MM.1S (cell line): ENCODE measurements around the gene HNRNPC.

Experiments used
- DNase-seq: peaks from one replicate; pipeline ENCODE4 v3.0.0-alpha.2; 2015
- H2AFZ ChIP-seq: fragments of 300-600 bp; sonication (generic); 2 replicates; pipeline ENCODE4 v1.6.0; 2016; ENCODE audit warnings: antibody characterized with exemption, low read length
- H3F3A ChIP-seq: fragments of 300-600 bp; sonication (generic); 2 replicates; pipeline ENCODE4 v1.6.1; 2016; ENCODE audit warnings: mild to moderate bottlenecking, antibody characterized with exemption, low read length, moderate library complexity, mixed read lengths; ENCODE audit not compliant: insufficient read depth
- H3K27ac ChIP-seq: fragments of 300-600 bp; sonication (generic); 2 replicates; pipeline ENCODE4 v1.5.1; 2016; ENCODE audit warnings: mild to moderate bottlenecking, low read length
- H3K27me3 ChIP-seq: fragments of 300-600 bp; sonication (generic); replicated peaks from 2 replicates; pipeline ENCODE4 v1.6.0; 2016; ENCODE audit warnings: low read length; ENCODE audit not compliant: insufficient read depth
- H3K36me3 ChIP-seq: fragments of 300-600 bp; sonication (generic); replicated peaks from 2 replicates; pipeline ENCODE4 v1.6.1; 2016; ENCODE audit warnings: mild to moderate bottlenecking, low read length, mixed read lengths; ENCODE audit not compliant: insufficient read depth
- H3K4me1 ChIP-seq: fragments of 300-600 bp; sonication (generic); 2 replicates; pipeline ENCODE4 v1.6.1; 2016; ENCODE audit warnings: low read length, mixed read lengths
- H3K4me2 ChIP-seq: fragments of 300-600 bp; sonication (generic); 2 replicates; pipeline ENCODE4 v1.6.0; 2016; ENCODE audit warnings: low read depth, low read length
- H3K4me3 ChIP-seq: fragments of 300-600 bp; sonication (generic); 2 replicates; pipeline ENCODE4 v1.5.1; 2016; ENCODE audit warnings: low read length, mixed read lengths
- H3K79me2 ChIP-seq: fragments of 300-600 bp; sonication (generic); 2 replicates; pipeline ENCODE4 v1.6.1; 2016; ENCODE audit warnings: mixed run types, low read length, mixed read lengths
- H3K9ac ChIP-seq: fragments of 300-600 bp; sonication (generic); 2 replicates; pipeline ENCODE4 v1.6.1; 2016; ENCODE audit warnings: low read length, mixed read lengths
- H3K9me2 ChIP-seq: fragments of 300-600 bp; sonication (generic); replicated peaks from 2 replicates; pipeline ENCODE4 v1.6.1; 2016; ENCODE audit warnings: mild to moderate bottlenecking, low read length, mixed read lengths; ENCODE audit not compliant: insufficient read depth
- H3K9me3 ChIP-seq: fragments of 300-600 bp; sonication (generic); replicated peaks from 2 replicates; pipeline ENCODE4 v1.6.1; 2016; ENCODE audit warnings: mild to moderate bottlenecking, low read length, mixed read lengths; ENCODE audit not compliant: insufficient read depth
- H4K20me1 ChIP-seq: fragments of 300-600 bp; sonication (generic); 2 replicates; pipeline ENCODE4 v1.6.1; 2016; ENCODE audit warnings: mild to moderate bottlenecking, low read length, moderate library complexity, mixed read lengths; ENCODE audit not compliant: insufficient read depth
- CTCF ChIP-seq: fragments of 300-600 bp; sonication (generic); IDR thresholded peaks from 2 replicates; pipeline ENCODE4 v1.5.1; 2016; ENCODE audit warnings: antibody characterized with exemption, low read length, mixed read lengths
- EZH2 ChIP-seq: fragments of 300-600 bp; sonication (generic); optimal IDR thresholded peaks from 2 replicates; pipeline ENCODE3; 2017; ENCODE audit warnings: low read depth, mild to moderate bottlenecking, antibody characterized with exemption, low read length, mixed read lengths
- EZH2phosphoT487 ChIP-seq: fragments of 300-600 bp; sonication (generic); IDR thresholded peaks from 2 replicates; pipeline ENCODE4 v1.6.1; 2018; ENCODE audit warnings: antibody characterized with exemption, low read length

Gene HNRNPC

DNA sequence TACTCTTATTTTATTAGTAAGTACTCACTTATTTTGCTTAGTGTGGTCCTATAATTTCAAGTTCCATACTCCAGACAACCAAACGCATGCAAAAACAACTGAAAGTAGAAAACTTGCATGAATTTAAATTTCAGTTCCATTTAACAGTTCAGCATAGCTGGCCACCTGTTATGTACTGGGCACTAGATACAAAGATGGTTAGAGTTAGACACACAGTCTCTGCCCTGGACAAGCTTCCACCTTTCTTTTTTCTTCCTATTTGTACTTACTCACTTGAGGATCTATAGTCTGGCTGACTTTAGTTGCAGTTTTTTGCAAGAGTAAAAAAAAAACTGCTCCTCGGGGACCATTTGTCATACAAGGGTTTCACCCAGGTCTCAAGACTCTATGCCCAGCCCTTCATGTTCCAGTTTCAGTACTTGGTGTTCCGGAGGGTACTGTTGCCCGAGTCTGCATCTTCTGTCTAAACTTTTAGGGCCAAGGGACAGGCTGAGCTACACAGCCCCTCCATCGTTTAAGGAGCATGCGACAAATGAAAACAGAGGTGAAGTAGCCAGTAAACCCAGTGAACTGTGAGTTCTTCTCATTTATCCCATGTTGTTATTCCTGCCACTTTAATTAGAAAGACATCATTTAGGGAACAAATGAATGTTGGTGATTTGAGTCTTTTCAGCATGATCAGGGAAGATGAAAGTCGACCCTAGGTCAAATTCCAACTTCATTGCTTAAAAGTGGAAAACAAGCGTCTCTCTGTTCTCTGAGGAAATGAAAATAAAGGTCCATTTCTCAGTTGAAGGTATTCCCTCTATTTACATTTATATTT lies 33.0 kb upstream of the HNRNPC start:
- H3K9me2 ChIP-seq, result no peaks in the 10 kb centered on the region
- no peaks in the 10 kb centered on the region for H3K79me2 ChIP-seq
- DNase-seq, result peak; percentile 11
- H4K20me1 ChIP-seq, result no peaks in the 10 kb centered on the region
- H3F3A ChIP-seq, result no peaks in the 10 kb centered on the region
- H3K27me3 ChIP-seq, result no peaks in the 10 kb centered on the region
- H3K4me2 ChIP-seq, result peak overlapping the region; percentile 24; the same call in 1 of the 2 replicates
- no peak overlapping the region for H3K4me3 ChIP-seq
- no peaks in the 10 kb centered on the region for H3K4me1 ChIP-seq
- H3K9ac ChIP-seq, result no peak overlapping the region
- TF ChIP-seq EZH2phosphoT487 (no peak), CTCF (no peak), EZH2 (no peak)
- H3K27ac ChIP-seq, result peak overlapping the region; percentile 33; the same call in 1 of the 2 replicates
- no peaks in the 10 kb centered on the region for H3K9me3 ChIP-seq
- H3K36me3 ChIP-seq, result no peaks in the 10 kb centered on the region
- H2AFZ ChIP-seq, result 0 out of 2 replicates have a peak overlapping the region, but pooled peaks have one; percentile 11

DNA sequence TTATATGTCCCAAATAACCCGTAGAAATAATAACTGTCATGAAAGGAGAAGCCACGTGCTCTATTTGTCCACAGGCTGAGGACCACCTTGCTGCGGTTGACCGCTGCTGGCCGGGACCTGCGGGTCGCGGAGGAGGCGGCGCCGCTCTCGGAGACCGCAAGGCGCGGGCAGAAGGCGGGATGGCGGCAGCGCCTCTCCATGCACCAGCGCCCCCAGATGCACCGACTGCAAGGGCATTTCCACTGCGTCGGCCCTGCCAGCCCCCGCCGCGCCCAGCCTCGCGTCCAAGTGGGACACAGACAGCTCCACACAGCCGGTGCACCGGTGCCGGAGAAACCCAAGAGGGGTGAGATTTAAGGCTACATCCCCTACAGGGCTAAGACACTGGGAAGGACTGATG lies 31.6 kb upstream of the HNRNPC start:
- Histone ChIP-seq H4K20me1 (no peaks in the 10 kb centered on the region), H3F3A (no peaks in the 10 kb centered on the region), H3K9me3 (no peaks in the 10 kb centered on the region), H3K4me1 (no peaks in the 10 kb centered on the region), H3K27me3 (no peaks in the 10 kb centered on the region), H3K79me2 (no peaks in the 10 kb centered on the region), H3K36me3 (no peaks in the 10 kb centered on the region), H2AFZ (peak overlapping the region; percentile 48; the same call in 1 of the 2 replicates), H3K4me3 (peak overlapping the region; percentile 60), H3K9me2 (no peaks in the 10 kb centered on the region), H3K27ac (no peak overlapping the region), H3K9ac (no peak overlapping the region), H3K4me2 (peak overlapping the region; percentile 70)
- DNase-seq, result no peak
- TF ChIP-seq EZH2 (no peak), CTCF (no peak), EZH2phosphoT487 (no peak)

GRCh38 chr14:21299562-21300130 lies 30.4 kb upstream of the HNRNPC start:
- no peak for TF ChIP-seq CTCF
- no peak for TF ChIP-seq EZH2phosphoT487
- TF ChIP-seq EZH2, result no peak
- Histone ChIP-seq H3K9ac (no peak overlapping the region), H3K9me3 (no peaks in the 10 kb centered on the region), H3K4me3 (no peak overlapping the region), H3K79me2 (no peaks in the 10 kb centered on the region), H3K27me3 (no peaks in the 10 kb centered on the region), H3K27ac (no peak overlapping the region), H4K20me1 (no peaks in the 10 kb centered on the region), H3F3A (no peaks in the 10 kb centered on the region), H2AFZ (no peak overlapping the region), H3K4me1 (no peaks in the 10 kb centered on the region), H3K36me3 (no peaks in the 10 kb centered on the region), H3K4me2 (no peak overlapping the region), H3K9me2 (no peaks in the 10 kb centered on the region)
- DNase-seq, result no peak
